Loucy (cell line): Measurements from ENCODE around the gene FAM83F.

Source experiments
- H2AFZ ChIP-seq: fragments of 200-600 bp; sonication (generic); 2 replicates; pipeline ENCODE4 v1.6.0; 2016; ENCODE audit warnings: antibody characterized with exemption, mild to moderate bottlenecking, low read length, moderate library complexity
- H3F3A ChIP-seq: fragments of 200-600 bp; 2 replicates; pipeline ENCODE4 v1.6.0; 2016; ENCODE audit warnings: antibody characterized with exemption, low read depth, mild to moderate bottlenecking
- H3K27me3 ChIP-seq: fragments of 200-600 bp; sonication (generic); 2 replicates; pipeline ENCODE4 v1.6.1; 2014; ENCODE audit warnings: low read length, mild to moderate bottlenecking; ENCODE audit not compliant: insufficient read depth, poor library complexity, severe bottlenecking
- H3K36me3 ChIP-seq: fragments of 200-600 bp; sonication (generic); 2 replicates; pipeline ENCODE4 v1.6.1; 2016; ENCODE audit warnings: low read length; ENCODE audit not compliant: insufficient read depth
- H3K4me1 ChIP-seq: fragments of 200-600 bp; sonication (generic); 2 replicates; pipeline ENCODE4 v1.5.1; 2014; ENCODE audit warnings: low read length, mild to moderate bottlenecking; ENCODE audit not compliant: insufficient read depth, poor library complexity, severe bottlenecking
- H3K4me2 ChIP-seq: fragments of 200-600 bp; sonication (generic); 2 replicates; pipeline ENCODE4 v1.6.0; 2014; ENCODE audit warnings: antibody characterized with exemption, low read length, low read depth, mild to moderate bottlenecking; ENCODE audit not compliant: poor library complexity, severe bottlenecking
- H3K4me3 ChIP-seq: fragments of 200-600 bp; sonication (generic); 2 replicates; pipeline ENCODE4 v1.5.1; 2014; ENCODE audit warnings: low read length, mild to moderate bottlenecking, mixed read lengths; ENCODE audit not compliant: poor library complexity, severe bottlenecking
- H3K79me2 ChIP-seq: fragments of 200-600 bp; sonication (generic); 2 replicates; pipeline ENCODE4 v1.6.1; 2014; ENCODE audit warnings: low read length; ENCODE audit not compliant: insufficient read depth
- H3K9ac ChIP-seq: fragments of 200-600 bp; sonication (generic); 2 replicates; pipeline ENCODE4 v1.6.0; 2014; ENCODE audit warnings: mild to moderate bottlenecking, low read depth, low read length, moderate library complexity; ENCODE audit not compliant: poor library complexity, severe bottlenecking
- H3K9me2 ChIP-seq: fragments of 200-600 bp; sonication (generic); replicated peaks from 2 replicates; pipeline ENCODE4 v1.6.1; 2016; ENCODE audit warnings: low read depth, low read length, mixed read lengths
- H3K9me3 ChIP-seq: fragments of 200-600 bp; sonication (generic); 2 replicates; pipeline ENCODE4 v1.6.1; 2014; ENCODE audit warnings: mild to moderate bottlenecking, antibody characterized with exemption, low read length, low read depth; ENCODE audit not compliant: insufficient read depth
- H4K20me1 ChIP-seq: fragments of 200-600 bp; sonication (generic); 2 replicates; pipeline ENCODE4 v1.6.0; 2014; ENCODE audit warnings: antibody characterized with exemption, low read length, mild to moderate bottlenecking; ENCODE audit not compliant: insufficient read depth, poor library complexity, severe bottlenecking
- EZH2phosphoT487 ChIP-seq: fragments of 200-600 bp; IDR thresholded peaks from 2 replicates; pipeline ENCODE4 v1.6.1; 2018; ENCODE audit warnings: antibody characterized with exemption, mild to moderate bottlenecking, moderate library complexity, borderline replicate concordance
- TF ChIP-seq, protein P1 (sequence below): fragments of 200-600 bp; sonication (generic); conservative IDR thresholded peaks from 2 replicates; pipeline ENCODE4 v1.5.1; 2014; ENCODE audit warnings: mild to moderate bottlenecking, antibody characterized with exemption, low read length

Gene FAM83F

DNA sequence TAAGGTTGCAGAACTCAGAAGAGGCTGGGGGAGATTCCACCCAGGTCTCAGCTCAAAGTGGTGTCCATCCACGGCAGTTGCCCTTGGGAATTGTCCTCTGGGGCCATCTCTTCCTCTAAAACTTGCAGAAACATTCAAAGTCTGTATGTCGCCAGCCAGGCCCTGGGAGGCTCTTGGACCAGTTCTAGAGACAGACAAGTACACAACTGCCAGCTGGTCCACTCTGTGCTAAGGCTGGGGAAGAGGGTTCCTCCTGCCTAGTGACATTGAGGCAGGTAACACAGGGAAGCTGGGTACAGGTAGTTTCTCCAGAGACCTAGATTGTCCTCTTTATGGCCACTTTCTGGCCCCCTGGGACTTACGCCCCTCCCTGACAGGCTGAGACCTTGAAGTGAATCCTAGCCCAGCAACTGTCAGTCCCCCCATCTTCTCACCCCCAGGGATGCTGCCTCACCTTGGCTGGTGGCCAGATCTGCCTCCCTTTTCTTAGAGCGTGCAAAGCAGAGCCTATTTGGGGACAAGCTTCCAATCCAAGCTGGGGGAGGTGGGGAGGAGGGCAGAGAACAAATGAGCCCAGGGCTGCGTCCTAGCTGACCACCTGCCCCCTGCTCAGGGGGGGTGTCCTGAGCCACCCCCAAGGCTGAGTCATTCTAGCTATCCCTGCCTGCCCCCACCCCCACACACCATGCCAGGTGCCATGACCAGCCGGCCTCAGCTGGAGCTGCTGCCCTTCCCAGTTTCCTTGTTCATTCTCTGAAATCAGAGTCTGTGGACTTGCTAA, 8.4 kb downstream of the FAM83F start:
- peaks cover 5% of the 10 kb centered on the region for H3K4me1 ChIP-seq
- H3K27me3 ChIP-seq: no peaks in the 10 kb centered on the region
- H3K9me3 ChIP-seq: no peaks in the 10 kb centered on the region
- no peak overlapping the region for H3K4me3 ChIP-seq
- no peak overlapping the region for H3K9ac ChIP-seq
- H3F3A ChIP-seq: no peaks in the 10 kb centered on the region
- no peaks in the 10 kb centered on the region for H3K36me3 ChIP-seq
- H4K20me1 ChIP-seq: no peaks in the 10 kb centered on the region
- H3K9me2 ChIP-seq: no peaks in the 10 kb centered on the region
- TF ChIP-seq, protein P1, sequence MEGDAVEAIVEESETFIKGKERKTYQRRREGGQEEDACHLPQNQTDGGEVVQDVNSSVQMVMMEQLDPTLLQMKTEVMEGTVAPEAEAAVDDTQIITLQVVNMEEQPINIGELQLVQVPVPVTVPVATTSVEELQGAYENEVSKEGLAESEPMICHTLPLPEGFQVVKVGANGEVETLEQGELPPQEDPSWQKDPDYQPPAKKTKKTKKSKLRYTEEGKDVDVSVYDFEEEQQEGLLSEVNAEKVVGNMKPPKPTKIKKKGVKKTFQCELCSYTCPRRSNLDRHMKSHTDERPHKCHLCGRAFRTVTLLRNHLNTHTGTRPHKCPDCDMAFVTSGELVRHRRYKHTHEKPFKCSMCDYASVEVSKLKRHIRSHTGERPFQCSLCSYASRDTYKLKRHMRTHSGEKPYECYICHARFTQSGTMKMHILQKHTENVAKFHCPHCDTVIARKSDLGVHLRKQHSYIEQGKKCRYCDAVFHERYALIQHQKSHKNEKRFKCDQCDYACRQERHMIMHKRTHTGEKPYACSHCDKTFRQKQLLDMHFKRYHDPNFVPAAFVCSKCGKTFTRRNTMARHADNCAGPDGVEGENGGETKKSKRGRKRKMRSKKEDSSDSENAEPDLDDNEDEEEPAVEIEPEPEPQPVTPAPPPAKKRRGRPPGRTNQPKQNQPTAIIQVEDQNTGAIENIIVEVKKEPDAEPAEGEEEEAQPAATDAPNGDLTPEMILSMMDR: no peak
- no peak for TF ChIP-seq EZH2phosphoT487
- no peak overlapping the region for H2AFZ ChIP-seq
- H3K4me2 ChIP-seq: no peak overlapping the region
- H3K79me2 ChIP-seq: no peaks in the 10 kb centered on the region

DNA sequence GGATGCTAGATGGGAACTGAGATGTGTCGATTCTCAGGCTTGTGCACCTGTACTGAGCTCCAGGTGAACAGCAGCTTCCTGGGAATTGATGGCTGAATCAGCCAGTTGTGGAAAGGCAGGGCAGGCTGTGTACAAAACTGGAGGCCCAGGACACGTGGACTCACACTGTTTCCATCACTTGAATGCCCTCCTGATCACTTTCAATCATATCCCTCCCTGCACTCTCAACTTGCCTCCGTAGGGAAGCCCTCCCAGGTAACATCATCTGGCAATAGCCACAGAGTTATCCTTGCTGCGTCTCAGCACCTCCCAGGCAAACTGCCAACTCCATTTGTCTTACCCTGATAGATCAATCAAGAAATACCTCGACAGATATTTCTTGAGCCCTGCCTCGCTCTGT, 10.1 kb downstream of the FAM83F start:
- H3K4me3 ChIP-seq: no peak overlapping the region
- no peak for TF ChIP-seq EZH2phosphoT487
- TF ChIP-seq, protein P1: no peak
- no peaks in the 10 kb centered on the region for H3F3A ChIP-seq
- H3K36me3 ChIP-seq: no peaks in the 10 kb centered on the region
- H3K79me2 ChIP-seq: no peaks in the 10 kb centered on the region
- H3K9me2 ChIP-seq: no peaks in the 10 kb centered on the region
- no peak overlapping the region for H3K9ac ChIP-seq
- no peak overlapping the region for H2AFZ ChIP-seq
- H3K4me2 ChIP-seq: no peak overlapping the region
- no peaks in the 10 kb centered on the region for H3K27me3 ChIP-seq
- no peaks in the 10 kb centered on the region for H4K20me1 ChIP-seq
- H3K9me3 ChIP-seq: no peaks in the 10 kb centered on the region
- peaks cover 2% of the 10 kb centered on the region for H3K4me1 ChIP-seq

DNA sequence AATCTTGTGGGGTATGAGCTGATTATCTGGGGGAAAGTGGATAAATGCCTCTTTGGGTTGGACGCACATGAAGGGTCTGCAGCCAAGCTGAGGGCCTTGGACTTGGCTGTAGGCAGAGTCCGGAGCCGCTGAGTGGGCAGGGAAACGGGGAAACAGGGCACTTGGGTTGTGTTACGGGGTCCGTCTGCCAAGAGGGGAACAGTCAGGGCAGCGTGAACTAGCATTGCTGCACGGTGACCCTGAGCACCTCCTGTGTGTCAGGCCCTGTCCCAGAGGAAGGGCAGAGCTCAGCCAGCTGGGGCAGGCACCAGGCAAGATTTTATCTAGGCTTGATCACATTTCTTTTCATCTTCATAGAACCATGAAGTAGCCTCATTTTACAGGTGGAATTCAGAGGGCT, 11.9 kb downstream of the FAM83F start:
- H3K9me2 ChIP-seq: no peaks in the 10 kb centered on the region
- no peak overlapping the region for H2AFZ ChIP-seq
- no peaks in the 10 kb centered on the region for H3K9me3 ChIP-seq
- H3K4me2 ChIP-seq: no peak overlapping the region
- H3K9ac ChIP-seq: no peak overlapping the region
- H3F3A ChIP-seq: no peaks in the 10 kb centered on the region
- H3K79me2 ChIP-seq: no peaks in the 10 kb centered on the region
- TF ChIP-seq, protein P1: no peak
- no peak for TF ChIP-seq EZH2phosphoT487
- H4K20me1 ChIP-seq: no peaks in the 10 kb centered on the region
- H3K27me3 ChIP-seq: no peaks in the 10 kb centered on the region
- H3K4me3 ChIP-seq: no peak overlapping the region
- H3K36me3 ChIP-seq: no peaks in the 10 kb centered on the region
- H3K4me1 ChIP-seq: peaks cover 2% of the 10 kb centered on the region
